GM12801 (cell line): ENCODE results near the gene KLF3.

Source experiments
- TF ChIP-seq, protein P1 (sequence below): IDR thresholded peaks from one replicate; pipeline ENCODE4 v1.5.1; 2011; ENCODE audit warnings: control low read depth; ENCODE audit not compliant: insufficient read length; ENCODE audit errors: extremely low read depth

Gene KLF3

DNA sequence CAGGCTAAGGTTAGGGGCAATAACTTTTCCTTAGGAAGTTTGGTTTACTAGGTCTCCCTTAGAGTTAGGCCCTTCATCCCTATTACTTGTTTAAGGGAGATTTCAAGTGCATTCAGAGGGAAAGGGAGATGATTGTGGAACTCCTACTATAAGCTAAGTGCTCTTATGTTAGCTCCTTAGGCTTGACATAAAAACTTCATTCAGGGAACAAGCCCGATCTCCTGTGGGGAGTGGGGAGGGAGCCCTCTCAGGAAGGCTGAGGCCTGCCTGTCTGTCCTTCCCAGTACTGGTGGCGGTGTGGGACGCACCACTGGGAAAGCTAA, 8.0 kb downstream of the KLF3 start:
- TF ChIP-seq, protein P1, sequence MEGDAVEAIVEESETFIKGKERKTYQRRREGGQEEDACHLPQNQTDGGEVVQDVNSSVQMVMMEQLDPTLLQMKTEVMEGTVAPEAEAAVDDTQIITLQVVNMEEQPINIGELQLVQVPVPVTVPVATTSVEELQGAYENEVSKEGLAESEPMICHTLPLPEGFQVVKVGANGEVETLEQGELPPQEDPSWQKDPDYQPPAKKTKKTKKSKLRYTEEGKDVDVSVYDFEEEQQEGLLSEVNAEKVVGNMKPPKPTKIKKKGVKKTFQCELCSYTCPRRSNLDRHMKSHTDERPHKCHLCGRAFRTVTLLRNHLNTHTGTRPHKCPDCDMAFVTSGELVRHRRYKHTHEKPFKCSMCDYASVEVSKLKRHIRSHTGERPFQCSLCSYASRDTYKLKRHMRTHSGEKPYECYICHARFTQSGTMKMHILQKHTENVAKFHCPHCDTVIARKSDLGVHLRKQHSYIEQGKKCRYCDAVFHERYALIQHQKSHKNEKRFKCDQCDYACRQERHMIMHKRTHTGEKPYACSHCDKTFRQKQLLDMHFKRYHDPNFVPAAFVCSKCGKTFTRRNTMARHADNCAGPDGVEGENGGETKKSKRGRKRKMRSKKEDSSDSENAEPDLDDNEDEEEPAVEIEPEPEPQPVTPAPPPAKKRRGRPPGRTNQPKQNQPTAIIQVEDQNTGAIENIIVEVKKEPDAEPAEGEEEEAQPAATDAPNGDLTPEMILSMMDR = no peak

DNA sequence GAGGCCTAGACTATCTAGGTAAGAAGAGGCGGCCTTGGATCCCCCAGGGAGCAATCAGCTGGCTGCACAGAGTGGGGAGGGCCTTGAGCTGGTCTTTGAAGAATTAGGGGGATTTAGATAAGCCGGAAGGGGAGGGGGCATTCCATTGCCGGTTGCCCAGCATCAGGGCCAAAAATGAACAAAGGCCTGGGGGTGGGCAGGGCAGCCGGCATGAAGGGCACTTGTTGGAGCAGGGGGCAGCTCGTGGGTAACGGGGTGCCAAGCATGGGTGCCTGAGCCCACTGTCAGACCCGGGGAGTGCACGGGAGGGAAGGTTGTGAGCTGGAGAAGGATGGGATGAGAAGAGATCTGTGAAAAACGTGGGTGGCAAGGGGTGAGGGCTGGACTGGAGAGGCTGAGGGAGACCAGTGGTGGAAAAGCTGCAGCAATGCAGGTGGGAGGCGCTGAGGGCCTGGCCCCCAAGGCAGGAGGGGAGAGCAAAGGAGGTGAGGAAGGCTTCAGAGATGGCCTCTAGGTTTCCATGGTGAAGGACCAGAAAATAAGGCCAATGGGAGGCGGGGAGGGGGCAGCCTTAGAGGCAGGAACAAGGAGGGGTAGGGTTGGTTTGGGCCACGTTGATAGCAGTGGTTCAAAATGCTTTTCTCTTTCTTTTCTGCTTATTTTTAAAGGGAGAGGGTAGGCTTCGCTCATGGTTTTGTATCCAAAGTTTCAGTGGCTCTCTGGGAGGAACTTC, 8.6 kb downstream of the KLF3 start:
- TF ChIP-seq, protein P1 = no peak

DNA sequence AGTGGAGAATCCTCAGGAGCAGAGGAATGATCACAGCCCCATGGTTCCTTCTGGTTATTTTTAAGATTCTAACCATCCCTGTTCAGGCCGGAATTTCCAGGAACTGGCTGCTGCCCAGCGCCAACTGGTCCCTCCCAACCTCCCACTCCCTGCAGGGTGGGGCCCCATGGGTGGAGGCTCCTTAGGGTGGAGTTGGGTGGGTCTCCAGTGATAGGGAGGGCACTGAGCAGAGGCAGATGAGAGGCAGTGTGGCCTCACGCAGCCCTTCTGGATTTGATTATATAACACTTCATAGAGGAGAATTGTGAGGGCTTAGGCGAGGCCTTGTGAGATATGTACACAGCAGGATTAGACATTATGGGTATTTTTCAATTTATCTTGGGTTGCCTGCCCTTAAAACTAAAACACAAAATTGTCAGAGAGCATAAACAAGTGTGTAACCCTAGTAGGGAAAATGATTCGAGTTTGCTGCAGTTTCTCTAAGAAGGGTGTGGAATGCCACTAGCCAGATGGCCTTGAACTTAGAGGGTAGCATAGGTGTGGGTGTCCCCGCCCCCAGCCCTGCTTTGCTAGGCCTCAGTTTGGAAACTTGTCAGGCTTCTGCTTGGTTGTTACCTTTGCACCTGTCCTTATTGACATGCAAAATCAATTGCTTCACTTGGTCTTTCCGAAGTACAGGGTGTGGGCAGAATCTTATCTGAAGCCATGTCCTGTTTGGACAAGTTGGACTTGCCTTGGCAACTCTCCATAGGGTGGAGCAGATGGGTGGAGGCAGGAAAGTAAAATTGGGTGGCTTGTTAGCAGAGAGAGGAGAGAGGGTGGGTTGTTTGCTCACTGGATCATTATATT, 9.4 kb downstream of the KLF3 start:
- TF ChIP-seq, protein P1 = no peak

DNA sequence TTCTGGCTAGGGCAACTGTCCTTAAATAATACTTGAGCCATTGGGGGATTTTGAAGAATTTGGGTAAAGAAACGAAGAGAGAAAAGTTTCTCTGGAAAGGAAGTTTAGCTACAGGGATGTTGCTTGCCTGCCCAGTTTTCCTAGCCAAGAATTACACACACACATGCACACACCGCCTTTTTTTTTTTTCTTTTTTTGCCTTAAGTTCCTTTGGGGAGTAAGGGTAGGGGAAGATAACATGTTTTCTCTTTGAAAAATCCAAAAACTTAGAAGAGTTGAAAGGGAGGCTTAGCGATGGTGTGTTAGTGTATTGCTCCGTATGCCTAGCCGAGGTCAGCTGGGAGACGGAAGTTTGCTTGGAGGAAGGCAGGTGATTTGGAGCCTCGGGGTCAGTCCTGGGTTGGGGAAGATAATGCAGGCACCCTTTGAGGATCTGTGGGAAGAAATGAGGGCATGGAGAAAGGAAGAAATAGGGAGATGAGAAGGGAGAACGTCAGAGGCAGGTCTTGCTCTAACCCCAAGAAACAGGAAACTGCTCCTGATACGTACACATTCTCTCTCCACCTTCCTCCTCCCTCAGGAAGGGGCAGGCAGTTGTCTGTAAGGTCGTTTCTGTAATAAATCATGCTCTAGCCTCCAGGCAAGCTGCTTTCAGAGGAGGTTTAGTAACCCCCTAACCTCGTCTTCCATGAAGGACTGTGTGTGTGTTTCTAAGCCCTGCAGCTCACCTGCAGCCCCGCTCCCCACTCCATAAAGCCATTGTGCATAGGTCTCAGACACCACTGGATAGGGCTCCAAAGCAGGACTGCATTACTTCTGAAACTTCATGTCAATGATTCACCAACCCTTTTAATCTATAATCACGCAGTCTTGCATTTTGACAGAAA, 10.5 kb downstream of the KLF3 start:
- TF ChIP-seq, protein P1 = no peak

DNA sequence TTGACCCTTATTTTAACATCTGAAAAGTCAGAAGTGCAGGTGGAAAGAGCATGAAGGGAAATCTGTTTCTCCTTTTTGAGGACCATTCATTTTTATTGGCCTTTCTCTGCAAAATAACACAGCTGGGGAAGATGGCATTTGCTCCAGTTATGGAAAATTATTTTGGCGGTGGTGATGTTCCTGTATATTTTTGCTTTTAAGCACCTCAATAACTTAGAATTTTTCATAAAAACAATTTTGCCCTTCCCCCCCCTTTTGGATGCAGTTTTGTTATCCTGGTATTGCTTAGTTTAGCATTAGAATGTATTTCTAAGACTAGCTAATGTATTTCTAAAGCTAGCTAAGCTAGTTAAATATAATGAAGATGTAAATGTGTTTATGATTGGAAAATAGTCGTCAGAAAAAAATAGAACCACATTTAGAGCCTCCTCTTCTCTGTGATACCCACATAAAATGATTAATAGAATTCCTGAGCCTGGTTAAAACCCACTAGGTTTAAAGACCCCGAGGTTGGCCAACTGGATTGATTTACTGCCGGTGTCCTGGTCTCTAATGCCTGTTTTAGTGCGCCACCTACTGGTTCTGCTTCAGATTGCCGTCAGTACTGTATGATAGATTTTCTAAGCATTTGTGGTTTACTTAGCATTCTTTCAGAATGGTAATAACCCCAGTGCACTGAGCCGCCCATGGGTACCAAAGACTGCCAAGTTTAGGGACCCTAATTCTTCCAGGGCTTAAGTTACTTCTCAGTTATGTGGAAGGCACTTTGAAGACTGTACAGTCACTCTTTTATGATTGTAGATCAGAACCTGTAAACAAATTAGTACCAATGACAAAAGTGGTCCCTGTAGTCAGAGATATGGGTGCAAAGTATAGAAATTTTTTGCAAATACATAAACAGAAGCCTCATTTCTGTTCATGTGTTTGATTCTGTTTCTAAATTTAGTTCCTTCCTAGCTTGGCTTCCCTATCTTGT, 11.4 kb downstream of the KLF3 start:
- TF ChIP-seq, protein P1 = no peak

DNA sequence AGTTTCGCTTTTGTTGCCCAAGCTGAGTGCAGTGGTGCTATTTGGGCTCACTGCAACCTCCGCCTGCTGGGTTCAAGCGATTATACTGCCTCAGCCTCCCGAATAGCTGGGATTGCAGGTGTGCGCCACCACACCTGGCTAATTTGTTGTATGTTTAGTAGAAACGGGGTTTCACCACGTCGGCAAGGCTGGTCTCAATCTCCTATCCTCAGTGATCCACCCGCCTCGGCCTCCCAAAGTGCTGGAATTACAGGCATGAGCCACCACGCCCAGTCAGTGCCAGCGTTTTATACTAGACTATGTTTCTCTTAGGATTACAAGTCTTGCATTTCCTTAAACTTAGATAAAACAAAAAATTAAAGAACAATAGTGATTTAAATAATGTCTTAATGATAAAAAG, 13.0 kb downstream of the KLF3 start:
- TF ChIP-seq, protein P1 = no peak
